PC-9 (cell line): Measurements from ENCODE around the gene MRPS27.

Experiments used
- EZH2 ChIP-seq: fragments of 200-600 bp; sonication (generic); IDR thresholded peaks from 2 replicates; pipeline ENCODE4 v1.8.0; 2017; ENCODE audit warnings: antibody characterized with exemption, low read depth
- TF ChIP-seq, protein P1 (sequence below): fragments of 200-600 bp; sonication (generic); conservative IDR thresholded peaks from 2 replicates; pipeline ENCODE4 v1.6.1; 2017; ENCODE audit warnings: mixed run types, antibody characterized with exemption, mild to moderate bottlenecking, moderate library complexity

- TF ChIP-seq, protein P1, sequence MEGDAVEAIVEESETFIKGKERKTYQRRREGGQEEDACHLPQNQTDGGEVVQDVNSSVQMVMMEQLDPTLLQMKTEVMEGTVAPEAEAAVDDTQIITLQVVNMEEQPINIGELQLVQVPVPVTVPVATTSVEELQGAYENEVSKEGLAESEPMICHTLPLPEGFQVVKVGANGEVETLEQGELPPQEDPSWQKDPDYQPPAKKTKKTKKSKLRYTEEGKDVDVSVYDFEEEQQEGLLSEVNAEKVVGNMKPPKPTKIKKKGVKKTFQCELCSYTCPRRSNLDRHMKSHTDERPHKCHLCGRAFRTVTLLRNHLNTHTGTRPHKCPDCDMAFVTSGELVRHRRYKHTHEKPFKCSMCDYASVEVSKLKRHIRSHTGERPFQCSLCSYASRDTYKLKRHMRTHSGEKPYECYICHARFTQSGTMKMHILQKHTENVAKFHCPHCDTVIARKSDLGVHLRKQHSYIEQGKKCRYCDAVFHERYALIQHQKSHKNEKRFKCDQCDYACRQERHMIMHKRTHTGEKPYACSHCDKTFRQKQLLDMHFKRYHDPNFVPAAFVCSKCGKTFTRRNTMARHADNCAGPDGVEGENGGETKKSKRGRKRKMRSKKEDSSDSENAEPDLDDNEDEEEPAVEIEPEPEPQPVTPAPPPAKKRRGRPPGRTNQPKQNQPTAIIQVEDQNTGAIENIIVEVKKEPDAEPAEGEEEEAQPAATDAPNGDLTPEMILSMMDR = peak; percentile 49
- TF ChIP-seq EZH2 = no peak
Observed at GRCh38 chr5:72280581-72281069, 39.4 kb downstream of the MRPS27 start.
